IMR-90 (cell line): ENCODE data around the gene TPGS2. TPM values are rescaled to one million over a fixed set of nuclear protein-coding genes. Genes with fewer than 3 reads are reported as not detected.

Source experiments
- ATAC-seq: fragments of 200-7000 bp; cut with Tn5 transposase; 2 replicates; pipeline ENCODE4 v1.9.1; 2020; ENCODE audit warnings: low read depth, mild to moderate bottlenecking, moderate library complexity
- BruUV-seq: library from RNA; stranded (reverse); fragments of 400-500 nt; replicated peaks from 2 replicates; lab custom pipeline; 2021; lab: Mats Ljungman, UMichigan
- CTCF ChIA-PET: fragments of 300-600 bp; formaldehyde crosslinking; extraction: SDS; loops from one replicate; lab custom pipeline; 2021; ENCODE audit warnings: antibody characterized with exemption; lab: Yijun Ruan, JAX
- POLR2A ChIA-PET: fragments of 300-600 bp; sonication (Branson Sonifier 250); formaldehyde crosslinking; loops from one replicate; lab custom pipeline; 2022; ENCODE audit warnings: antibody characterized with exemption; ENCODE audit not compliant: unreplicated experiment; lab: Charles Lee
- DNase-seq: peaks from one replicate; pipeline ENCODE4 v3.0.0; 2013
- H2AFZ ChIP-seq: replicated peaks from 2 replicates; pipeline ENCODE3; 2013; ENCODE audit warnings: low read length, mild to moderate bottlenecking; ENCODE audit not compliant: poor library complexity
- H2AK5ac ChIP-seq: 2 replicates; pipeline ENCODE4 v1.6.1; 2013; ENCODE audit warnings: low read depth, low read length, inconsistent platforms
- H2AK9ac ChIP-seq: replicated peaks from 2 replicates; pipeline ENCODE3; 2013; ENCODE audit warnings: mild to moderate bottlenecking, low read depth, low read length, moderate library complexity; ENCODE audit not compliant: poor library complexity
- H2BK120ac ChIP-seq: 2 replicates; pipeline ENCODE4 v1.6.1; 2013; ENCODE audit warnings: low read depth, low read length, inconsistent platforms
- H2BK15ac ChIP-seq: 3 replicates; pipeline ENCODE4 v1.6.1; 2013; ENCODE audit warnings: low read depth, low read length, inconsistent platforms
- H2BK20ac ChIP-seq: 2 replicates; pipeline ENCODE4 v1.6.1; 2013; ENCODE audit warnings: low read depth, mild to moderate bottlenecking, inconsistent platforms, low read length, moderate library complexity
- H2BK5ac ChIP-seq: 2 replicates; pipeline ENCODE4 v1.6.1; 2013; ENCODE audit warnings: mild to moderate bottlenecking, low read depth, low read length, inconsistent platforms; ENCODE audit not compliant: poor library complexity, severe bottlenecking
- H3K14ac ChIP-seq: replicated peaks from 2 replicates; pipeline ENCODE4 v1.6.1; 2013; ENCODE audit warnings: low read depth, low read length, inconsistent platforms
- H3K18ac ChIP-seq: 2 replicates; pipeline ENCODE4 v1.6.1; 2013; ENCODE audit warnings: low read depth, low read length, control low read depth
- H3K23ac ChIP-seq: 2 replicates; pipeline ENCODE4 v1.6.1; 2013; ENCODE audit warnings: low read depth, low read length, inconsistent platforms
- H3K27ac ChIP-seq: 2 replicates; pipeline ENCODE4 v1.5.1; 2013; ENCODE audit warnings: mild to moderate bottlenecking, control low read depth, low read length; ENCODE audit not compliant: insufficient read depth
- H3K27me3 ChIP-seq: 2 replicates; pipeline ENCODE4 v1.6.1; 2013; ENCODE audit warnings: low read length; ENCODE audit not compliant: control insufficient read depth, insufficient read depth
- H3K36me3 ChIP-seq: 2 replicates; pipeline ENCODE4 v1.6.1; 2013; ENCODE audit warnings: low read length, mixed read lengths; ENCODE audit not compliant: control insufficient read depth, insufficient read depth
- H3K4ac ChIP-seq: 2 replicates; pipeline ENCODE4 v1.6.1; 2013; ENCODE audit warnings: low read depth, low read length, inconsistent platforms
- H3K4me1 ChIP-seq: 2 replicates; pipeline ENCODE4 v1.6.1; 2013; ENCODE audit warnings: low read length, mixed read lengths; ENCODE audit not compliant: control insufficient read depth, insufficient read depth
- H3K4me2 ChIP-seq: 2 replicates; pipeline ENCODE4 v1.6.1; 2013; ENCODE audit warnings: low read depth, mild to moderate bottlenecking, control low read depth, low read length, moderate library complexity
- H3K4me3 ChIP-seq: 2 replicates; pipeline ENCODE4 v1.5.1; 2013; ENCODE audit warnings: low read depth, mild to moderate bottlenecking, control low read depth, low read length, moderate library complexity; ENCODE audit not compliant: insufficient read depth
- H3K56ac ChIP-seq: 2 replicates; pipeline ENCODE4 v1.6.1; 2013; ENCODE audit warnings: low read length, inconsistent platforms; ENCODE audit not compliant: insufficient read depth; ENCODE audit errors: extremely low read depth
- H3K79me1 ChIP-seq, 2 experiments: 2 replicates each; pipeline ENCODE4 v1.6.1; 2013; ENCODE audit warnings: low read length in 2 of 2, inconsistent platforms in 1 of 2, low read depth in 1 of 2
- H3K9ac ChIP-seq: 2 replicates; pipeline ENCODE4 v1.6.1; 2013; ENCODE audit warnings: low read depth, low read length, control low read depth
- H3K9me1 ChIP-seq: 2 replicates; pipeline ENCODE4 v1.6.1; 2013; ENCODE audit warnings: low read length, inconsistent platforms; ENCODE audit not compliant: insufficient read depth
- H3K9me3 ChIP-seq: 2 replicates; pipeline ENCODE4 v1.6.1; 2013; ENCODE audit warnings: low read length; ENCODE audit not compliant: control insufficient read depth, insufficient read depth
- H4K20me1 ChIP-seq: 2 replicates; pipeline ENCODE4 v1.6.1; 2013; ENCODE audit warnings: low read length, inconsistent platforms; ENCODE audit not compliant: insufficient read depth
- H4K5ac ChIP-seq: 2 replicates; pipeline ENCODE4 v1.6.1; 2013; ENCODE audit warnings: mild to moderate bottlenecking, low read depth, low read length, control low read depth
- H4K8ac ChIP-seq, 2 experiments: 2 replicates each; pipeline ENCODE4 v1.6.1; 2013; ENCODE audit warnings: low read depth in 2 of 2, low read length in 2 of 2, control low read depth in 1 of 2, inconsistent platforms in 1 of 2
- H4K91ac ChIP-seq: 2 replicates; pipeline ENCODE4 v1.6.1; 2013; ENCODE audit warnings: low read depth, low read length, inconsistent platforms; ENCODE audit not compliant: insufficient read depth
- BHLHE40 ChIP-seq: fragments of 150-350 bp; IDR thresholded peaks from 2 replicates; pipeline ENCODE4 v1.6.1; 2016; ENCODE audit warnings: mild to moderate bottlenecking, low read depth, low read length
- CEBPB ChIP-seq: IDR thresholded peaks from 2 replicates; pipeline ENCODE4 v1.6.1; 2012; ENCODE audit warnings: low read depth, low read length, improper control_type of control experiment
- CTCF ChIP-seq: conservative IDR thresholded peaks from 2 replicates; pipeline ENCODE4 v1.5.1; 2012; ENCODE audit warnings: mild to moderate bottlenecking, low read depth, low read length, improper control_type of control experiment
- ELK1 ChIP-seq: fragments of 150-350 bp; IDR thresholded peaks from 2 replicates; pipeline ENCODE4 v1.6.1; 2016; ENCODE audit warnings: low read depth, mild to moderate bottlenecking, low read length, moderate library complexity, borderline replicate concordance
- FOS ChIP-seq: fragments of 150-350 bp; IDR thresholded peaks from 2 replicates; pipeline ENCODE4 v1.6.1; 2016; ENCODE audit warnings: low read depth, low read length
- MAFK ChIP-seq: IDR thresholded peaks from 2 replicates; pipeline ENCODE4 v1.6.1; 2012; ENCODE audit warnings: low read depth, low read length, improper control_type of control experiment
- MAZ ChIP-seq: IDR thresholded peaks from 2 replicates; pipeline ENCODE4 v1.6.1; 2012; ENCODE audit warnings: low read depth, mild to moderate bottlenecking, low read length, improper control_type of control experiment, moderate library complexity, borderline replicate concordance
- MXI1 ChIP-seq: IDR thresholded peaks from 2 replicates; pipeline ENCODE4 v1.6.1; 2012; ENCODE audit warnings: low read depth, mild to moderate bottlenecking, low read length, moderate library complexity, borderline replicate concordance
- NFE2L2 ChIP-seq: fragments of 150-350 bp; IDR thresholded peaks from 2 replicates; pipeline ENCODE4 v1.6.1; 2016; ENCODE audit warnings: low read depth, mild to moderate bottlenecking, low read length
- POLR2A ChIP-seq: IDR thresholded peaks from 2 replicates; pipeline ENCODE4 v1.6.1; 2012; ENCODE audit warnings: mild to moderate bottlenecking, low read depth, low read length
- RFX5 ChIP-seq: IDR thresholded peaks from 2 replicates; pipeline ENCODE4 v1.8.0; 2012; ENCODE audit warnings: low read depth, mild to moderate bottlenecking, low read length, moderate library complexity
- SMC3 ChIP-seq: fragments of 150-350 bp; IDR thresholded peaks from 2 replicates; pipeline ENCODE4 v1.6.1; 2016; ENCODE audit warnings: low read depth, mild to moderate bottlenecking, antibody characterized with exemption, low read length, moderate library complexity
- WGBS, 2 experiments: methylation state at CpG; one replicate each; pipeline versions ENCODE4 v1.1.5 to v1.1.7; 2013; ENCODE audit warnings: missing lambda C conversion rate in 2 of 2; ENCODE audit not compliant: insufficient read length in 1 of 2; ENCODE audit errors: extremely low coverage in 2 of 2; 5-methylcytosine and 5-hydroxymethylcytosine counted together
- dilution Hi-C: fragments of 300-500 bp; cut with HindIII; formaldehyde crosslinking; loops from one replicate; pipeline ENCODE4 v1.14.3; 2018; ENCODE audit warnings: low sequenced_read_pairs; ENCODE audit not compliant: unreplicated experiment
- in situ Hi-C: fragments of 300-500 bp; cut with MboI; formaldehyde crosslinking; loops from 3 replicates; pipeline ENCODE4 v1.14.3; 2019; ENCODE audit warnings: low sequenced_read_pairs, inconsistent platforms, mixed read lengths
- intact Hi-C: fragments of 100-400 bp; cut with micrococcal nuclease; formaldehyde crosslinking; loops from 2 replicates; pipeline ENCODE4 v1.10.0; 2022
- polyA plus RNA-seq, 3 experiments: library from polyadenylated mRNA; depleted of rRNA; stranded (reverse); fragments of >200 nt; gene quantifications; 2 replicates each; pipeline ENCODE4 v1.2.3, GENCODE V29; 2012; ENCODE audit warnings: low replicate concordance in 1 of 3
- total RNA-seq: library from RNA; depleted of rRNA; stranded (reverse); fragments of >200 nt; gene quantifications from 2 replicates; pipeline ENCODE4 v1.2.3, GENCODE V29; 2012
- TF ChIP-seq, protein P1 (sequence below): fragments of 150-350 bp; IDR thresholded peaks from 2 replicates; pipeline ENCODE4 v1.6.1; 2017; ENCODE audit warnings: mild to moderate bottlenecking, antibody characterized with exemption, low read length, low read depth

The TPGS2 gene
- total and polyA plus RNA-seq, 2 of the 4 experiments (the other 2 are of a cell fraction) = 201 to 294 TPM

DNA sequence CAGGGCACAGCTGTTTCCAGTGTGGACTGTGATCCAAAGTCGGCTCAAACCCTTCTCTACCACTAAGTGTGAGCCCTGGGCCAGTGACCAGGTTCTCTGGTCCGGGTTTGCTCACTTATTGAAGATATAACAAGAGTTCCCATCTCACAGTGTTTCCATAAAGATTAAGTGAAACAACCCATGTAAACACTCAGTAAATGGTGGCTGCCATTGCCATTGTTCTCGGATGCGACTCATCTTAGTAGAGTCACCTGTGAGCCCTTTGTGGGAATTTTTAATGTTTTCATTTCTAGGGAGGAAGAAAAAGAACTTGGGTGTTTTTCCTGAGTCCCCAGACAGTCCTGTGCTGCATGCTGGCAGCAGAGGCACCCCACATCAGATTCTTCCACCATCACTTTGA lies 53.4 kb downstream of the TPGS2 start:
- TF ChIP-seq FOS (no peak), SMC3 (no peak), RFX5 (no peak), MXI1 (no peak), POLR2A (no peak), BHLHE40 (no peak), CTCF (no peak), CEBPB (no peak), ELK1 (no peak), NFE2L2 (no peak), MAZ (no peak), MAFK (no peak)
- TF ChIP-seq, protein P1, sequence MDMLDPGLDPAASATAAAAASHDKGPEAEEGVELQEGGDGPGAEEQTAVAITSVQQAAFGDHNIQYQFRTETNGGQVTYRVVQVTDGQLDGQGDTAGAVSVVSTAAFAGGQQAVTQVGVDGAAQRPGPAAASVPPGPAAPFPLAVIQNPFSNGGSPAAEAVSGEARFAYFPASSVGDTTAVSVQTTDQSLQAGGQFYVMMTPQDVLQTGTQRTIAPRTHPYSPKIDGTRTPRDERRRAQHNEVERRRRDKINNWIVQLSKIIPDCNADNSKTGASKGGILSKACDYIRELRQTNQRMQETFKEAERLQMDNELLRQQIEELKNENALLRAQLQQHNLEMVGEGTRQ = no peak
- Histone ChIP-seq H3K27ac (no peak overlapping the region), H2BK5ac (no peak overlapping the region), H2BK15ac (no peak overlapping the region), H3K4ac (no peak overlapping the region), H2BK20ac (no peak overlapping the region), H3K4me2 (no peak overlapping the region), H4K91ac (no peak overlapping the region), H3K4me3 (no peak overlapping the region), H3K4me1 (peaks cover 10% of the 10 kb centered on the region), H3K56ac (no peak overlapping the region), H3K18ac (no peak overlapping the region), H2AFZ (no peak overlapping the region), H3K14ac (no peak overlapping the region), H3K79me1 (no peaks in the 10 kb centered on the region), H4K8ac (no peak overlapping the region), H2AK9ac (no peak overlapping the region), H4K20me1 (no peaks in the 10 kb centered on the region), H2AK5ac (no peak overlapping the region), H3K27me3 (no peaks in the 10 kb centered on the region), H3K9me3 (no peaks in the 10 kb centered on the region), H4K5ac (no peak overlapping the region), H3K9me1 (peaks cover 19% of the 10 kb centered on the region), H3K9ac (no peak overlapping the region), H2BK120ac (no peak overlapping the region), H3K36me3 (peaks cover 2% of the 10 kb centered on the region; the same call in 1 of the 2 replicates), H3K23ac (no peak overlapping the region)
- CTCF ChIA-PET = no interaction called here
- BruUV-seq = no TSS peak
- dilution Hi-C loops = no loop called here
- in situ Hi-C loops = no loop called here
- WGBS, 2 experiments = no CpG with 5 or more reads among the region's 4 CpGs
- ATAC-seq (no peak), DNase-seq (no peak)
- POLR2A ChIA-PET = no interaction called here
- intact Hi-C loops = no loop called here
